ENCODE data around the gene KDM4F.

DNA sequence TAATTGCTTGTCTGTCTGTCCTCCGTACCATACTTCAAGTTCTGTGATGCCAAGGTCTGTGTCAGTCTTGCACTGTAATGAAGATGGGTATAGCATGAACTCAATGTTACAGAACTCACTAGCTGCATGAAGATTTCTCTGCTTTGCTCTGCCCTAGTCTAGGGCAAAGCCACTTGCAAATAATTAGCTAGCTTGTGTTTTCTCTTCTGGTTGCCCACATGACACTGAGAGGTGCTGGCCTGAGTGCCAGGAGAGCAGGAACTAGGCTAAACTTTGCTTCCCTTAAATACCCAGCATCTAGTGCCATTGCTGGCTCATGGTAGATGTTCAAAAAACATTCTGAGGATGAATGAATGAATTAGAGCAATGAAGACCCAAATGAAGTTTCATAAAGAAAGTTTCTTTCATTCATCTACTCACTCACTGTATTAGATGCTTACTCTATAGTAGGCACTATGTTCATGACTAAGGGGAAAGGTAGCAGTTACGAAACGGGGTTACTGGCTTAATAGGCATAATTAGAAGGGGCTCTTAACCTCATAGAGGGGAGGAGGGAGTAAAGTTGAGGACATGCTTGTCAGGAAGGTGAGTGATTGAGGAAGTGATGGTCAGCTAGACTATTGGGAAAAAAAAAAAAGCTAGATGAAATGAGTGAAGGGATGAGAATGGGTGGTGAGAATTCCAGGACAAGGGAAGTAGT is 36.0 kb downstream of the KDM4F start:
- TF ChIP-seq, protein P1, sequence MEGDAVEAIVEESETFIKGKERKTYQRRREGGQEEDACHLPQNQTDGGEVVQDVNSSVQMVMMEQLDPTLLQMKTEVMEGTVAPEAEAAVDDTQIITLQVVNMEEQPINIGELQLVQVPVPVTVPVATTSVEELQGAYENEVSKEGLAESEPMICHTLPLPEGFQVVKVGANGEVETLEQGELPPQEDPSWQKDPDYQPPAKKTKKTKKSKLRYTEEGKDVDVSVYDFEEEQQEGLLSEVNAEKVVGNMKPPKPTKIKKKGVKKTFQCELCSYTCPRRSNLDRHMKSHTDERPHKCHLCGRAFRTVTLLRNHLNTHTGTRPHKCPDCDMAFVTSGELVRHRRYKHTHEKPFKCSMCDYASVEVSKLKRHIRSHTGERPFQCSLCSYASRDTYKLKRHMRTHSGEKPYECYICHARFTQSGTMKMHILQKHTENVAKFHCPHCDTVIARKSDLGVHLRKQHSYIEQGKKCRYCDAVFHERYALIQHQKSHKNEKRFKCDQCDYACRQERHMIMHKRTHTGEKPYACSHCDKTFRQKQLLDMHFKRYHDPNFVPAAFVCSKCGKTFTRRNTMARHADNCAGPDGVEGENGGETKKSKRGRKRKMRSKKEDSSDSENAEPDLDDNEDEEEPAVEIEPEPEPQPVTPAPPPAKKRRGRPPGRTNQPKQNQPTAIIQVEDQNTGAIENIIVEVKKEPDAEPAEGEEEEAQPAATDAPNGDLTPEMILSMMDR (IDR thresholded peaks at IDR 0.05 in 4 of 5, conservative IDR thresholded peaks at IDR 0.05 in 1 of 5) = no peak
- TF ChIP-seq POLR2A (IDR thresholded peaks at IDR 0.05) = no peak
